H1 (cell line): ENCODE results near the gene DDA1. TPM values are rescaled to one million over a fixed set of nuclear protein-coding genes. Genes with fewer than 3 reads are reported as not detected.
A peak's percentile ranks its signal among the peaks of the same experiment; 100 is the strongest.

Experiments
- TAF7 ChIP-seq: optimal IDR thresholded peaks from 2 replicates; pipeline ENCODE3; 2011; ENCODE audit warnings: low read depth, mild to moderate bottlenecking, inconsistent platforms, low read length, moderate library complexity, borderline replicate concordance
- polyA plus RNA-seq, 7 experiments: library from polyadenylated mRNA; depleted of rRNA in 3 of 7; stranded (reverse) in 5 of 7; unstranded in 2 of 7; fragments of >200 nt in 5 of 7; fragments of 200-250 nt in 2 of 7; gene quantifications; 1 replicate in 5 of 7; 2 replicates in 1 of 7; 4 replicates in 1 of 7; pipeline versions ENCODE4 v1.2.1 to v1.2.3, GENCODE V29; 2011 to 2013; ENCODE audit warnings: missing spikeins in 2 of 7, mixed read lengths in 2 of 7
- total RNA-seq: library from RNA; stranded (reverse); fragmentation: NEBNext Ultra II Directional; extraction: Animal tissue kit (Norgen Biotek cat#: 25700); gene quantifications from 2 replicates; pipeline ENCODE4 v1.2.1, GENCODE V29; 2021
- TF ChIP-seq, protein P1 (sequence below): fragments of 300-600 bp; sonication (generic); IDR thresholded peaks from 2 replicates; pipeline ENCODE4 v1.7.1; 2012; ENCODE audit warnings: low read length, moderate library complexity, mild to moderate bottlenecking, inconsistent platforms; ENCODE audit not compliant: insufficient replicate concordance

DDA1 gene
- total and polyA plus RNA-seq, 2 of the 8 experiments (the other 6 are each of a cell fraction or from before 2014, with no cell fraction given) = 29.2 to 34.5 TPM

DNA sequence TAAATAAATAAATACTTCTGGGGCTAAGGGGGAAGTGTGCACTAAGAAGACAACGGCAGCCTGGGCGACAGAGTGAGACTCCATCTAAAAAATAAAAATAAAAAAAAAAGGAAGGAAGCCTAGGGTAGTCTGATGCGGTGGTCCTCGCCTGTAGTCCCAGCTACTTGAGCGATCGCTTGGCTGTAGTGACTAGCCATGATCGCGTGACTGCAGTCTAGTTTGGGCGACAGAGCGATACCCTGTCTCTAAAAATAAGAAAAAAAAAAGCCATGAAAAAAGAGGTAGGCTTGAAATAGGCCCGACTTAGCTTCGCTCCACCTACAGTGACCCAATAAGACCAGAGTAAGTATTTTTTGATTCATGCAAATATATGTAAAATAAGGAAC lies 42.8 kb upstream of the DDA1 start (continued):
- TF ChIP-seq, protein P1, sequence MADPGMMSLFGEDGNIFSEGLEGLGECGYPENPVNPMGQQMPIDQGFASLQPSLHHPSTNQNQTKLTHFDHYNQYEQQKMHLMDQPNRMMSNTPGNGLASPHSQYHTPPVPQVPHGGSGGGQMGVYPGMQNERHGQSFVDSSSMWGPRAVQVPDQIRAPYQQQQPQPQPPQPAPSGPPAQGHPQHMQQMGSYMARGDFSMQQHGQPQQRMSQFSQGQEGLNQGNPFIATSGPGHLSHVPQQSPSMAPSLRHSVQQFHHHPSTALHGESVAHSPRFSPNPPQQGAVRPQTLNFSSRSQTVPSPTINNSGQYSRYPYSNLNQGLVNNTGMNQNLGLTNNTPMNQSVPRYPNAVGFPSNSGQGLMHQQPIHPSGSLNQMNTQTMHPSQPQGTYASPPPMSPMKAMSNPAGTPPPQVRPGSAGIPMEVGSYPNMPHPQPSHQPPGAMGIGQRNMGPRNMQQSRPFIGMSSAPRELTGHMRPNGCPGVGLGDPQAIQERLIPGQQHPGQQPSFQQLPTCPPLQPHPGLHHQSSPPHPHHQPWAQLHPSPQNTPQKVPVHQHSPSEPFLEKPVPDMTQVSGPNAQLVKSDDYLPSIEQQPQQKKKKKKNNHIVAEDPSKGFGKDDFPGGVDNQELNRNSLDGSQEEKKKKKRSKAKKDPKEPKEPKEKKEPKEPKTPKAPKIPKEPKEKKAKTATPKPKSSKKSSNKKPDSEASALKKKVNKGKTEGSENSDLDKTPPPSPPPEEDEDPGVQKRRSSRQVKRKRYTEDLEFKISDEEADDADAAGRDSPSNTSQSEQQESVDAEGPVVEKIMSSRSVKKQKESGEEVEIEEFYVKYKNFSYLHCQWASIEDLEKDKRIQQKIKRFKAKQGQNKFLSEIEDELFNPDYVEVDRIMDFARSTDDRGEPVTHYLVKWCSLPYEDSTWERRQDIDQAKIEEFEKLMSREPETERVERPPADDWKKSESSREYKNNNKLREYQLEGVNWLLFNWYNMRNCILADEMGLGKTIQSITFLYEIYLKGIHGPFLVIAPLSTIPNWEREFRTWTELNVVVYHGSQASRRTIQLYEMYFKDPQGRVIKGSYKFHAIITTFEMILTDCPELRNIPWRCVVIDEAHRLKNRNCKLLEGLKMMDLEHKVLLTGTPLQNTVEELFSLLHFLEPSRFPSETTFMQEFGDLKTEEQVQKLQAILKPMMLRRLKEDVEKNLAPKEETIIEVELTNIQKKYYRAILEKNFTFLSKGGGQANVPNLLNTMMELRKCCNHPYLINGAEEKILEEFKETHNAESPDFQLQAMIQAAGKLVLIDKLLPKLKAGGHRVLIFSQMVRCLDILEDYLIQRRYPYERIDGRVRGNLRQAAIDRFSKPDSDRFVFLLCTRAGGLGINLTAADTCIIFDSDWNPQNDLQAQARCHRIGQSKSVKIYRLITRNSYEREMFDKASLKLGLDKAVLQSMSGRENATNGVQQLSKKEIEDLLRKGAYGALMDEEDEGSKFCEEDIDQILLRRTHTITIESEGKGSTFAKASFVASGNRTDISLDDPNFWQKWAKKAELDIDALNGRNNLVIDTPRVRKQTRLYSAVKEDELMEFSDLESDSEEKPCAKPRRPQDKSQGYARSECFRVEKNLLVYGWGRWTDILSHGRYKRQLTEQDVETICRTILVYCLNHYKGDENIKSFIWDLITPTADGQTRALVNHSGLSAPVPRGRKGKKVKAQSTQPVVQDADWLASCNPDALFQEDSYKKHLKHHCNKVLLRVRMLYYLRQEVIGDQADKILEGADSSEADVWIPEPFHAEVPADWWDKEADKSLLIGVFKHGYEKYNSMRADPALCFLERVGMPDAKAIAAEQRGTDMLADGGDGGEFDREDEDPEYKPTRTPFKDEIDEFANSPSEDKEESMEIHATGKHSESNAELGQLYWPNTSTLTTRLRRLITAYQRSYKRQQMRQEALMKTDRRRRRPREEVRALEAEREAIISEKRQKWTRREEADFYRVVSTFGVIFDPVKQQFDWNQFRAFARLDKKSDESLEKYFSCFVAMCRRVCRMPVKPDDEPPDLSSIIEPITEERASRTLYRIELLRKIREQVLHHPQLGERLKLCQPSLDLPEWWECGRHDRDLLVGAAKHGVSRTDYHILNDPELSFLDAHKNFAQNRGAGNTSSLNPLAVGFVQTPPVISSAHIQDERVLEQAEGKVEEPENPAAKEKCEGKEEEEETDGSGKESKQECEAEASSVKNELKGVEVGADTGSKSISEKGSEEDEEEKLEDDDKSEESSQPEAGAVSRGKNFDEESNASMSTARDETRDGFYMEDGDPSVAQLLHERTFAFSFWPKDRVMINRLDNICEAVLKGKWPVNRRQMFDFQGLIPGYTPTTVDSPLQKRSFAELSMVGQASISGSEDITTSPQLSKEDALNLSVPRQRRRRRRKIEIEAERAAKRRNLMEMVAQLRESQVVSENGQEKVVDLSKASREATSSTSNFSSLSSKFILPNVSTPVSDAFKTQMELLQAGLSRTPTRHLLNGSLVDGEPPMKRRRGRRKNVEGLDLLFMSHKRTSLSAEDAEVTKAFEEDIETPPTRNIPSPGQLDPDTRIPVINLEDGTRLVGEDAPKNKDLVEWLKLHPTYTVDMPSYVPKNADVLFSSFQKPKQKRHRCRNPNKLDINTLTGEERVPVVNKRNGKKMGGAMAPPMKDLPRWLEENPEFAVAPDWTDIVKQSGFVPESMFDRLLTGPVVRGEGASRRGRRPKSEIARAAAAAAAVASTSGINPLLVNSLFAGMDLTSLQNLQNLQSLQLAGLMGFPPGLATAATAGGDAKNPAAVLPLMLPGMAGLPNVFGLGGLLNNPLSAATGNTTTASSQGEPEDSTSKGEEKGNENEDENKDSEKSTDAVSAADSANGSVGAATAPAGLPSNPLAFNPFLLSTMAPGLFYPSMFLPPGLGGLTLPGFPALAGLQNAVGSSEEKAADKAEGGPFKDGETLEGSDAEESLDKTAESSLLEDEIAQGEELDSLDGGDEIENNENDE = no peak
- peak; percentile 20 for TF ChIP-seq TAF7
